Thyroid gland (tissue), 4 donors: Measurements from ENCODE around the gene SMURF1. TPM values are rescaled to one million over a fixed set of nuclear protein-coding genes. Genes with fewer than 3 reads are reported as not detected.

Source experiments
- DNase-seq, 2 donors: peaks; one replicate each; pipeline ENCODE4 v3.0.0-alpha.2; 2019
- H3K27ac ChIP-seq, 3 donors: fragments of 200-600 bp; sonication (generic); 1 replicate in 2 of 3; 2 replicates in 1 of 3; pipeline ENCODE4 v1.5.1; 2016 to 2019; ENCODE audit warnings: mild to moderate bottlenecking in 1 of 3, moderate library complexity in 1 of 3
- H3K27me3 ChIP-seq: fragments of 200-600 bp; sonication (generic); one replicate; pipeline ENCODE4 v1.5.1; 2019
- H3K36me3 ChIP-seq, 2 donors: fragments of 200-600 bp; sonication (generic); one replicate each; pipeline ENCODE4 v1.5.1; 2016 to 2019
- H3K4me1 ChIP-seq, 2 donors: fragments of 200-600 bp; sonication (generic); one replicate each; pipeline ENCODE4 v1.5.1; 2017 to 2019
- H3K4me3 ChIP-seq, 3 donors: fragments of 200-600 bp; sonication (generic); replicated peaks in 1 of 3; 1 replicate in 2 of 3; 2 replicates in 1 of 3; pipeline ENCODE4 v1.5.1; 2016; ENCODE audit warnings: mild to moderate bottlenecking in 1 of 3
- H3K9me3 ChIP-seq: fragments of 200-600 bp; sonication (generic); one replicate; pipeline ENCODE4 v1.5.1; 2017
- CTCF ChIP-seq, 6 experiments: fragments of 200-600 bp in 3 of 6; fragments of 450-650 bp in 3 of 6; sonication (generic) in 3 of 6; IDR thresholded peaks; one replicate each; pipeline ENCODE4 v1.5.1; 2016 to 2019; ENCODE audit warnings: antibody characterized with exemption in 6 of 6, mild to moderate bottlenecking in 2 of 6, inconsistent platforms in 1 of 6, moderate library complexity in 1 of 6
- POLR2A ChIP-seq, 2 donors: fragments of 450-650 bp; IDR thresholded peaks; one replicate each; pipeline ENCODE4 v1.6.1; 2017; ENCODE audit warnings: antibody characterized with exemption in 2 of 2, mild to moderate bottlenecking in 2 of 2, moderate library complexity in 1 of 2
- WGBS, 2 donors: methylation state at CpG; one replicate each; pipeline ENCODE4 v1.1.5; 2017; 5-methylcytosine and 5-hydroxymethylcytosine counted together
- intact Hi-C: fragments of 100-400 bp; cut with DNase I; formaldehyde crosslinking; loops from one replicate; pipeline ENCODE4 v1.15.1; 2023
- total RNA-seq, 4 donors: library from RNA; depleted of rRNA; stranded (reverse); fragments of >200 nt; gene quantifications; one replicate each; pipeline ENCODE4 v1.2.3, GENCODE V29; 2016

The SMURF1 gene
- total RNA-seq, 4 donors from 2014 or later, result 13.9 to 20.6 (median 16.7) TPM

GRCh38 chr7:99038086-99038855 is 105.6 kb downstream of the SMURF1 start:
- Histone ChIP-seq H3K36me3 (peaks cover 40 to 49% of the 10 kb centered on the region in 2 donors), H3K4me1 (no peaks in the 10 kb centered on the region), H3K27me3 (no peaks in the 10 kb centered on the region), H3K27ac (no peak overlapping the region), H3K4me3 (no peak overlapping the region), H3K9me3 (no peaks in the 10 kb centered on the region)
- 96 to 97% methylated on average over 22 to 25 of the region's 25 CpGs for WGBS, 2 donors
- DNase-seq, result no peak
- TF ChIP-seq POLR2A (IDR thresholded peaks at IDR 0.05) (no peak), CTCF (IDR thresholded peaks at IDR 0.05) (no peak)
- intact Hi-C loops, result loop anchor here (5.0 kb wide), 1 partner anchor 274 kb away; no protein-coding TSS in a partner anchor

GRCh38 chr7:99037327-99037940 is 106.5 kb downstream of the SMURF1 start:
- no peaks in the 10 kb centered on the region for H3K4me1 ChIP-seq
- no peak overlapping the region for H3K4me3 ChIP-seq
- TF ChIP-seq CTCF (IDR thresholded peaks at IDR 0.05), result no peak
- no peak for TF ChIP-seq POLR2A (IDR thresholded peaks at IDR 0.05)
- DNase-seq, result no peak
- no peaks in the 10 kb centered on the region for H3K27me3 ChIP-seq
- intact Hi-C loops, result loop anchor here (5.0 kb wide), 1 partner anchor 275 kb away; no protein-coding TSS in a partner anchor
- H3K27ac ChIP-seq, result no peak overlapping the region
- WGBS, 2 donors, result 94 to 96% methylated on average over 16 of the region's 16 CpGs
- peaks cover 48 to 57% of the 10 kb centered on the region in 2 donors for H3K36me3 ChIP-seq
- no peaks in the 10 kb centered on the region for H3K9me3 ChIP-seq

GRCh38 chr7:99036546-99037111 is 107.3 kb downstream of the SMURF1 start:
- Histone ChIP-seq H3K36me3 (peaks cover 56 to 65% of the 10 kb centered on the region in 2 donors), H3K27ac (no peak overlapping the region), H3K27me3 (no peaks in the 10 kb centered on the region), H3K4me1 (no peaks in the 10 kb centered on the region), H3K4me3 (no peak overlapping the region), H3K9me3 (no peaks in the 10 kb centered on the region)
- TF ChIP-seq CTCF (IDR thresholded peaks at IDR 0.05), result no peak
- no peak for TF ChIP-seq POLR2A (IDR thresholded peaks at IDR 0.05)
- no peak for DNase-seq
- 77 to 81% methylated on average over 10 to 11 of the region's 11 CpGs for WGBS, 2 donors
- intact Hi-C loops, result loop anchor here (5.0 kb wide), 1 partner anchor 276 kb away; no protein-coding TSS in a partner anchor

- WGBS, 2 donors, result 92 to 93% methylated on average over 26 of the region's 26 CpGs
- intact Hi-C loops, result loop anchor here (5.0 kb wide), 1 partner anchor 276 kb away; no protein-coding TSS in a partner anchor
- DNase-seq, result no peak
- Histone ChIP-seq H3K9me3 (no peaks in the 10 kb centered on the region), H3K27me3 (no peaks in the 10 kb centered on the region), H3K36me3 (peaks cover 63 to 68% of the 10 kb centered on the region in 2 donors), H3K4me3 (no peak overlapping the region), H3K4me1 (no peaks in the 10 kb centered on the region), H3K27ac (no peak overlapping the region)
- TF ChIP-seq POLR2A (IDR thresholded peaks at IDR 0.05) (no peak), CTCF (IDR thresholded peaks at IDR 0.05) (no peak)
Observed at GRCh38 chr7:99035723-99036545, 108.0 kb downstream of the SMURF1 start.
